Activated B cell treated with CpG ODN at 0.5 μM for 24 hours (primary cell): Measurements from ENCODE around the gene TTC33. TPM values are rescaled to one million over a fixed set of nuclear protein-coding genes. Genes with fewer than 3 reads are reported as not detected.

ENCODE experiments used
- ATAC-seq: fragments of 200-7000 bp; cut with Tn5 transposase; one replicate; pipeline ENCODE4 v1.10.0; 2021; ENCODE audit warnings: low read depth, mild to moderate bottlenecking, moderate library complexity
- CTCF ChIA-PET: fragments of 350-600 bp; sonication (Branson Sonifier 250); formaldehyde crosslinking; loops from one replicate; lab custom pipeline; 2021; ENCODE audit warnings: antibody characterized with exemption; lab: Charles Lee
- POLR2A ChIA-PET: fragments of 350-600 bp; sonication (Branson Sonifier 250); formaldehyde crosslinking; loops from one replicate; lab custom pipeline; 2021; ENCODE audit warnings: antibody characterized with exemption; lab: Charles Lee
- DNase-seq: peaks from one replicate; pipeline ENCODE4 v3.0.0; 2022
- H3K27ac Mint-ChIP-seq: one replicate; pipeline ENCODE4 v1.8.0; 2020; ENCODE audit warnings: mixed read lengths
- H3K27me3 Mint-ChIP-seq: one replicate; pipeline ENCODE4 v1.8.0; 2021; ENCODE audit warnings: mixed read lengths
- H3K36me3 Mint-ChIP-seq: one replicate; pipeline ENCODE4 v1.8.0; 2021; ENCODE audit warnings: low read depth, mixed read lengths
- H3K4me1 Mint-ChIP-seq: one replicate; pipeline ENCODE4 v1.8.0; 2021; ENCODE audit warnings: mixed read lengths
- H3K4me3 Mint-ChIP-seq: one replicate; pipeline ENCODE4 v1.8.0; 2020; ENCODE audit warnings: mild to moderate bottlenecking, mixed read lengths
- H3K9me3 Mint-ChIP-seq: one replicate; pipeline ENCODE4 v1.8.0; 2020; ENCODE audit warnings: mixed read lengths
- intact Hi-C: fragments of 100-400 bp; cut with micrococcal nuclease; formaldehyde crosslinking; loops from one replicate; pipeline ENCODE4 v1.15.1; 2024
- total RNA-seq: library from RNA; stranded (reverse); gene quantifications from 2 replicates; pipeline ENCODE4 v1.2.3, GENCODE V29; 2022
- TF ChIP-seq, protein P1 (sequence below): fragments of 200-600 bp; IDR thresholded peaks from one replicate; pipeline ENCODE4 v1.8.0; 2022; ENCODE audit warnings: antibody characterized with exemption, mild to moderate bottlenecking

Gene TTC33
- total RNA-seq, 1 donor from 2014 or later = 9.2 TPM

DNA sequence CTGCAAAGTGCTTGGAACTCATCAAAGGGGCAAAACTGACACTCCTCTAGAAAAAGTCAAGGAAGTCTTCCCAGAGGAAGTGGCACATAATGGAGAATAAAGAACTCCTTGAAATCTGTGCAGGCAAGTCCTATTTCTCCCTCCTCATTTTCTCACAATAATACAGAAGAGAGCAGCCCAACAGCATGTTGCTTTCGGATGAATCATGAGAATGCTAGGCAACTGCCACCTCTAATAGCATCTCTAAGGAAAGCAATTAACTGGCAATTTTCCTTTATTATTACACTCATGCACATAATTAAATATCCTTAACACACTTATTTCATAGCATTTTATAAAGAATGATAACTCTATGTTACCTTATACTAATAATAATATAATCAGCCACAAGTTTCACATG lies 198.3 kb downstream of the TTC33 start:
- CTCF ChIA-PET = no interaction called here
- DNase-seq (no peak), ATAC-seq (no peak)
- no peak overlapping the region for H3K4me3 Mint-ChIP-seq
- intact Hi-C loops = no loop called here
- POLR2A ChIA-PET = no interaction called here
- H3K27me3 Mint-ChIP-seq = no peaks in the 10 kb centered on the region
- TF ChIP-seq, protein P1, sequence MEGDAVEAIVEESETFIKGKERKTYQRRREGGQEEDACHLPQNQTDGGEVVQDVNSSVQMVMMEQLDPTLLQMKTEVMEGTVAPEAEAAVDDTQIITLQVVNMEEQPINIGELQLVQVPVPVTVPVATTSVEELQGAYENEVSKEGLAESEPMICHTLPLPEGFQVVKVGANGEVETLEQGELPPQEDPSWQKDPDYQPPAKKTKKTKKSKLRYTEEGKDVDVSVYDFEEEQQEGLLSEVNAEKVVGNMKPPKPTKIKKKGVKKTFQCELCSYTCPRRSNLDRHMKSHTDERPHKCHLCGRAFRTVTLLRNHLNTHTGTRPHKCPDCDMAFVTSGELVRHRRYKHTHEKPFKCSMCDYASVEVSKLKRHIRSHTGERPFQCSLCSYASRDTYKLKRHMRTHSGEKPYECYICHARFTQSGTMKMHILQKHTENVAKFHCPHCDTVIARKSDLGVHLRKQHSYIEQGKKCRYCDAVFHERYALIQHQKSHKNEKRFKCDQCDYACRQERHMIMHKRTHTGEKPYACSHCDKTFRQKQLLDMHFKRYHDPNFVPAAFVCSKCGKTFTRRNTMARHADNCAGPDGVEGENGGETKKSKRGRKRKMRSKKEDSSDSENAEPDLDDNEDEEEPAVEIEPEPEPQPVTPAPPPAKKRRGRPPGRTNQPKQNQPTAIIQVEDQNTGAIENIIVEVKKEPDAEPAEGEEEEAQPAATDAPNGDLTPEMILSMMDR = no peak
- peaks cover 2% of the 10 kb centered on the region for H3K9me3 Mint-ChIP-seq
- H3K36me3 Mint-ChIP-seq = no peaks in the 10 kb centered on the region
- peaks cover 29% of the 10 kb centered on the region for H3K4me1 Mint-ChIP-seq
- no peak overlapping the region for H3K27ac Mint-ChIP-seq

DNA sequence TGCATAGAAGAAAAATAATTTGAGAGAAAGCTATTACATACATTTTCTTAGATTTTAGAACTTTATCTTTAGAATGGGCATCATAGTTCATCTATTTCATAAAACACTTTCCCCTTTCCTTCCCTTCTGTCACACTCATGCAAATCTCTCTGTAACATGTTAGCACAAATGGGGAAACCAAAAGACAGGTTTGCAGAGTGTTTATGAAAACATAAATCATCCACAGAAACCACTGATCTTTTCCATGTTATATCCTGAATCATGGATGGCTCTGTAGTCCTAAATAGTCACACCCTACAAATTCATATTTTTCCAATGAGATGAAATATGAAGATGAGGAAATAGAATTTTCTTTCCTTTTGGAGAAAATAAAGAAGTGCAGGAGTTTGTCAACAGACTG lies 198.9 kb downstream of the TTC33 start:
- H3K4me1 Mint-ChIP-seq = peaks cover 27% of the 10 kb centered on the region
- H3K27ac Mint-ChIP-seq = no peak overlapping the region
- TF ChIP-seq, protein P1 = no peak
- ChIA-PET CTCF (no interaction called here), POLR2A (no interaction called here)
- intact Hi-C loops = no loop called here
- no peak for DNase-seq
- ATAC-seq = no peak
- no peaks in the 10 kb centered on the region for H3K36me3 Mint-ChIP-seq
- H3K9me3 Mint-ChIP-seq = peaks cover 2% of the 10 kb centered on the region
- H3K27me3 Mint-ChIP-seq = no peaks in the 10 kb centered on the region
- H3K4me3 Mint-ChIP-seq = no peak overlapping the region

DNA sequence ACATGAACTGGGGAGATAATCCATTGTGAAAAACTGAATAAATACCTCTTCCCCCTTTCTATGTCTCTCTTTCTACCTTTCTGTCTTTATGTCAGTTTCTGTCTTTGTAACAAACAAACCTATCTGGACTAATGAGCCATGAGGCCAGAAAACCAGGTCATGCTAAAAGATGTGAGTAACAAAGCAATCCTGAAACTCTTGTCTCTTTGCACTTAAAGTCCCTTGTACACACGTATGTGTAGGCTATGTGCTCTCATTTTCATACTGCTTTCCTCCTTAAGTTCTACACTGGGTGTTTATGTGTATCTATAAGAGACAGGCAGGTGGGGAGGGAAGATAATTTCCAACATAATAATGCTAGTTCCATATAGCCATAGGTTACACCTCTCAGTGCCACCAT lies 199.9 kb downstream of the TTC33 start:
- TF ChIP-seq, protein P1 = no peak
- Mint-ChIP-seq H3K4me1 (peaks cover 22% of the 10 kb centered on the region), H3K27me3 (no peaks in the 10 kb centered on the region), H3K27ac (no peak overlapping the region), H3K36me3 (no peaks in the 10 kb centered on the region), H3K4me3 (no peak overlapping the region), H3K9me3 (no peaks in the 10 kb centered on the region)
- intact Hi-C loops = no loop called here
- CTCF ChIA-PET = interaction anchor here (0.6 kb wide), 1 partner anchor 37 kb away, joined by 3 read pairs; no protein-coding TSS in a partner anchor
- no peak for DNase-seq
- no peak for ATAC-seq
- POLR2A ChIA-PET = no interaction called here

DNA sequence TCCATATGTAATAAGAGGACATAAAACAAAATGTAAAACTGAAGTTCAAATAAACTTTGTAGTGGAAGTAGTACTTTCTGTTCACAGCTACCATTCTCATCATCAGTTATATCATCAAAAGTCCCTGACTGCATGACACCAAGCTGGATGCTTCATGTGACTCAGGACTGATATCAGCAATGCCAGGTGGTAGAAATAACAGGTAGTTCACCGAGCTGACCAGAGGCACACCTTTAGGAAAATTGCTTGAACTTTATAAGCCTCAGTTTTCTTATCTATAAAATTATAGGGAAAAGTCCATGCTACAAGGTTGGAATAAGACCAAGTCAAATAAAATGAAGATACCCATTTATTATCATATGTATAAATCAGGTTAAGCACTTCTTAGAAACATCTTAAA lies 200.9 kb downstream of the TTC33 start:
- no peaks in the 10 kb centered on the region for H3K9me3 Mint-ChIP-seq
- H3K4me3 Mint-ChIP-seq = no peak overlapping the region
- TF ChIP-seq, protein P1 = no peak
- intact Hi-C loops = no loop called here
- ChIA-PET CTCF (no interaction called here), POLR2A (interaction anchor here (0.7 kb wide), 1 partner anchor 14 kb away, joined by 4 read pairs; no protein-coding TSS in a partner anchor)
- DNase-seq (no peak), ATAC-seq (no peak)
- H3K4me1 Mint-ChIP-seq = peaks cover 18% of the 10 kb centered on the region
- no peak overlapping the region for H3K27ac Mint-ChIP-seq
- H3K36me3 Mint-ChIP-seq = no peaks in the 10 kb centered on the region
- no peaks in the 10 kb centered on the region for H3K27me3 Mint-ChIP-seq

DNA sequence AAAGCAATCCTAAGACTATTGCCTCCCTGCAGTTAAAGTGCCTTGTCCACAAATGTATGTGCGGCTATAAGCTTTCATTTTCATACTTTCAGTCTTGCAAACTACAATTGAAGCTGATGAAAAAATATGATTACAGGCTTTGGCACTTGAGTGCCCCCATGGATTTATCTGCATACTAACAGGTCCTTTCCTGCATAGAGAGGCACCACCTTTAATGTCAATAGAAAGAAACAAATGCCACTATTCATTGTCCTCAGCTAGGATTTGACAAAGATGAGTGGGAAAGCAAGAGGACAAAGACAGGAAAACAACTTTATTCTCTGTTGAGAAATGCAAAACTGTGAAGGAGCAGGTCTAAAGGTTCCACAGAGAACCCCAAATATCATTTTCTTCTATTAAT lies 201.7 kb downstream of the TTC33 start:
- Mint-ChIP-seq H3K36me3 (no peaks in the 10 kb centered on the region), H3K4me3 (no peak overlapping the region), H3K27ac (no peak overlapping the region), H3K4me1 (peaks cover 11% of the 10 kb centered on the region), H3K27me3 (no peaks in the 10 kb centered on the region), H3K9me3 (no peaks in the 10 kb centered on the region)
- DNase-seq = no peak
- intact Hi-C loops = no loop called here
- TF ChIP-seq, protein P1 = no peak
- ChIA-PET POLR2A (no interaction called here), CTCF (no interaction called here)
- no peak for ATAC-seq
